ENCODE data around the gene RNU5D-1. TPM values are rescaled to one million over a fixed set of nuclear protein-coding genes. Genes with fewer than 3 reads are reported as not detected.

The RNU5D-1 gene
- total RNA-seq, 2 experiments from 2014 or later = not detected

Other genes starting within 250 kb of the RNU5D-1 start
- gene TMEM53, start 56.7 kb downstream of the RNU5D-1 start, total RNA-seq = 1 to 10 TPM; 4.5 to 4.9 TPM
- gene ARMH1, start 56.5 kb downstream of the RNU5D-1 start, total RNA-seq = 100 to 1,000 TPM; 143 to 155 TPM
- gene KIF2C, start 8.7 kb upstream of the RNU5D-1 start, total RNA-seq = 100 to 1,000 TPM; 147 to 154 TPM
- 1,000 to 10,000 TPM; 3,619 to 3,772 TPM for gene RPS8, start 44.4 kb upstream of the RNU5D-1 start, total RNA-seq
- gene BEST4, start 57.0 kb upstream of the RNU5D-1 start, total RNA-seq = under 1 TPM; 0.74 to 0.79 TPM
- 10 to 100 TPM; 44.2 to 46.7 TPM for gene PLK3, start 69.2 kb upstream of the RNU5D-1 start, total RNA-seq
- under 1 TPM; 0.62 to 0.67 TPM for gene DYNLT4, start 76.2 kb upstream of the RNU5D-1 start, total RNA-seq
- 1 to 10 TPM; 5.9 to 6.7 TPM for gene BTBD19, start 77.4 kb upstream of the RNU5D-1 start, total RNA-seq
- gene PTCH2, start 112.1 kb upstream of the RNU5D-1 start, total RNA-seq = 1 to 10 TPM in 1 of 2 experiments, under 1 TPM in 1; 0.94 to 1.0 TPM

All from activated naive CD4-positive, alpha-beta T cell treated with anti-CD3 and anti-CD28 coated beads for 36 hours (primary cell).